GM12872 (cell line): ENCODE measurements around the gene NEB.

Source experiments
- TF ChIP-seq, protein P1 (sequence below): IDR thresholded peaks from 3 replicates; pipeline ENCODE4 v1.5.1; 2011; ENCODE audit warnings: low read depth, mild to moderate bottlenecking, low read length, moderate library complexity; ENCODE audit not compliant: insufficient read depth

NEB gene

DNA sequence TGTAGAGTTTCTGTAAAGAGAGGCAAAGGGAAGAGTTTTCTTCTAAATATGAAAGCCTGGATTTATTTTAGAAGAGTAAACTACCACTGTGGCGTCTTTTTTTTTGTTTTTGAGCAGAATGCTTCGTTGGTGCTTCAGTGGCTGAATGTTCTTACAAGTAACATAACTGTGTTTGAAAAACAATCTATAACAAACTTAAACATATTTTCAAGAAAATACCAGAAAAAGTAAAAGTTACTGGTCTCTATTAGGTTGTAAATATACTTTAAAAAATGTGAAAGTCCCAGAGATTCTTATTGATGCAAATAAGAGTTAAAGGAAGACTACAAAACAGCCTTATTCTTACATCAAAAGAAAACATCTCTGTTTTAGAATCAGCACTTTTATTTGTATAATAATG, 76.2 kb downstream of the NEB start:
- TF ChIP-seq, protein P1, sequence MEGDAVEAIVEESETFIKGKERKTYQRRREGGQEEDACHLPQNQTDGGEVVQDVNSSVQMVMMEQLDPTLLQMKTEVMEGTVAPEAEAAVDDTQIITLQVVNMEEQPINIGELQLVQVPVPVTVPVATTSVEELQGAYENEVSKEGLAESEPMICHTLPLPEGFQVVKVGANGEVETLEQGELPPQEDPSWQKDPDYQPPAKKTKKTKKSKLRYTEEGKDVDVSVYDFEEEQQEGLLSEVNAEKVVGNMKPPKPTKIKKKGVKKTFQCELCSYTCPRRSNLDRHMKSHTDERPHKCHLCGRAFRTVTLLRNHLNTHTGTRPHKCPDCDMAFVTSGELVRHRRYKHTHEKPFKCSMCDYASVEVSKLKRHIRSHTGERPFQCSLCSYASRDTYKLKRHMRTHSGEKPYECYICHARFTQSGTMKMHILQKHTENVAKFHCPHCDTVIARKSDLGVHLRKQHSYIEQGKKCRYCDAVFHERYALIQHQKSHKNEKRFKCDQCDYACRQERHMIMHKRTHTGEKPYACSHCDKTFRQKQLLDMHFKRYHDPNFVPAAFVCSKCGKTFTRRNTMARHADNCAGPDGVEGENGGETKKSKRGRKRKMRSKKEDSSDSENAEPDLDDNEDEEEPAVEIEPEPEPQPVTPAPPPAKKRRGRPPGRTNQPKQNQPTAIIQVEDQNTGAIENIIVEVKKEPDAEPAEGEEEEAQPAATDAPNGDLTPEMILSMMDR: no peak

DNA sequence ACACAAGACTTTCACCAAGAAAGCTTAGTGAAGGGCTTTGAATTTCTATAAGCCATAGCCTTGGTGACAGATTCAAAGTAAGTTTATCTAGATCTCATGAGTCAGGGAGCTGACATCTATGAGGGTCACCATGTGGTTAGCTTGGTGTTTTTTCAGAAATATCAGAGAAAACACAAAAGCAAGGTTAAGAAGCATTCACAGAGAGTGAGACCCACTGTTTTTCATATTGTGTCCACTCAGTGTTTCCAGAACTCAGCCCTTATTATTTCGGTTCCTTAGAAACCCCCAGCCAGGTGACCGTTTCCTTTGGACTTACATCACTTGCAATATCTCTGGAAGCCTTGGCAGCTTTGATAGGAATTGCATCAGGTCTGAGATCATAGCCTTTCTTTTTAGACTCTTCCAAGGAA, 76.6 kb downstream of the NEB start:
- TF ChIP-seq, protein P1: no peak

DNA sequence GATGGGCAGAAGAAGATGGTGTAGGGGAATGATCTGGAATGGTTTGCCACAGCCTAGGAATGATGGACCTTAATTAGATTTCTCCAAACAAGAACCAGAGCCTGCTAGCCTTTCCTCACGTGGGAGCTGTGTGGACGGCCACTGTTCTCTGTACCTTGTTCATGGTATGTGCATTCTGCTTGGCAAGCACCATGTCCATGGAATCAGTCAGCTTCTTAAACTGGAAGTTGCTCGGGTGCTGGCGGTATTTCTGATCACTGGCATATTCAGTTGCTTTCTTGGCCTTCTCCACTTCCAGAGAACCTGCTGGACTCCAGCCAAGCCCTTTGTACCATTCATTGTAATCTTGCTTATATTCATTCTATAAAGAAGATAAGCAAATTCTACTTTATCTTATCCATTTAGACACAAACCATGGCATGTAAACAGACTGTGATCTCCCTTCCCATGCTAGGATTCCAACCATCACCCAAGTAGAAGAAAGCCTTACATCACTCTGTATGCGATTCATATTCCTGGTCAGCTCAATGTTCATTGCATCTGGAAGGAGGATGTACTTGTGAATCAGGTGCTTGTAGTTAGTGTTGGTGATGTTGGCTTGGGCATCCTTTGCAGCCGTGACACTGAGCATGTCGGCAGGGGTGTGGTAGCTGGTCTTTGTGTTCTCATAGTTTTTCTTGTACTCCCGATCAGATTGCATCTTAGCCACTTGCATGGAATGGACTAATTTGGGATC, 78.4 kb downstream of the NEB start:
- TF ChIP-seq, protein P1: no peak

DNA sequence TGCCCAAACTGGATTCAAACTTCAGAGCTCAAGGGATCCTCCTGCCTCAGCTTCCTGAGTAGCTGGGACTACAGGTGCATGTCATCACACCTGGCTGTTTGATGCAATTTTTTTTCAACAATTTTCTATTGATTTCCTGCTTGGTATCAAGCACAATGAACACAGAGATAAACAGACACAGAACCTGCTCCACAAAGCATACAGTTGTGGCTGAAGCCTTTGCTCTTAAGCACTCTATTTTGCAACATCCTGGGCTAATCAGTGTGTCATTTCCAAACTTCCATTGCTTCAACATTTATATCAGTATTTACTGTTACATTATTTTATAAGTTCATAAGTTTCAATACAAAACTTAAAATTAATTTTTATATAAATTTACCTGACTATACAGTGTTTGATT, 79.4 kb downstream of the NEB start:
- TF ChIP-seq, protein P1: no peak

DNA sequence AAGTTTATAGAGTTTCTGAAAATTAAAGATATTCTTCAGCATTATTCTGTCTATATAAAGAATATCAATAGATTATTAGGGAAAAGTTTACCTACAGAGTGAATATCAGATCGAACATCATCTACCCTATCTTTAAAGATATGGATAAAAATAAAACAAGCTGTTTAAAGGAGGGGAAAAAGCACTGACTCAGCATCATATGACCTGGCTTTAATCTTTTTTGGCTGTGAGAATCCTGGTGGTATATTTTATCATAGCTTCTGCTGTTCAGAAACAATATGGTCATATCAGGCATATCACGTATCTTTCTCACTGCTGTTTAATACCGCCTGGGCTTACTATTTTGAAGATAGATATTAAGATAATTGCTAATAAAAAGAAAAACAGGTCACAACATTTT, 80.2 kb downstream of the NEB start:
- TF ChIP-seq, protein P1: no peak

DNA sequence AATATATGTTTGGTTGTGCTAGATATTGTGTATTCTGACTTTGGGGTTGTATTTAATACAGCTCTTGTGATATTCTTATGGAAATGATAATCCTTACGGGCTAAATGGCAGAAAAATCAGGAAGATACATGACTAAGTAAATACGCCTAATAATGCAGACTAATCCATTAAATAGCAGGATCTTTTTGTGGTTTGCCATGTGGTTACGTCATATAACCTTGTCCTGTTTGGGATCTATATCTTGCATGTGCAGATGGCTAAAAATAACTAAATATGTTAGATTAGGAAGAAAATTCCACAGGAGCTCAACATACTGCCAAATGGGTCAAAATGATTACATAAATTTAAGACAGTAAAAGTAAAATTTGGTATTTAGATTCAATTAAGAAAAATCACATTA, 83.0 kb downstream of the NEB start:
- TF ChIP-seq, protein P1: no peak

DNA sequence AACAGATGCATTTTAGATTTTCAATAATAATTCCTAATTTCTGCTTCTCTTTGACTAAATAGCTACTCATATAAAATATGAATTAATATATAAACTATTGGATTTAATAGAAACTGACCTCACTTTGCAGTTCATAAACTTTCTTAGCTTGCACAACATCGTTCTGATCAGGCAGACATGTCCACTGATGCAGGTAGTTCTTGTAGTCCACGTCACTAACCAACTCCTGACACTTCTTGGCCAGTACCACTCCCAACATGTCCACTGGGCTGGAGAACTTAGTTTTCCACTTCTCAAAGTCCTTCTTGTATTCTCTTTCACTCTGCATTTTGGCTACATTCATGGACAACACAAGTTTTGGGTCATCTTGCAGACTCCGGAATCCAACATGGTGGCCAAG, 83.8 kb downstream of the NEB start:
- TF ChIP-seq, protein P1: no peak
